ENCODE data around the gene SESN3. TPM values are rescaled to one million over a fixed set of nuclear protein-coding genes. Genes with fewer than 3 reads are reported as not detected.

Gene SESN3
- total RNA-seq, 1 experiment from 2014 or later, result 34.9 TPM

DNA sequence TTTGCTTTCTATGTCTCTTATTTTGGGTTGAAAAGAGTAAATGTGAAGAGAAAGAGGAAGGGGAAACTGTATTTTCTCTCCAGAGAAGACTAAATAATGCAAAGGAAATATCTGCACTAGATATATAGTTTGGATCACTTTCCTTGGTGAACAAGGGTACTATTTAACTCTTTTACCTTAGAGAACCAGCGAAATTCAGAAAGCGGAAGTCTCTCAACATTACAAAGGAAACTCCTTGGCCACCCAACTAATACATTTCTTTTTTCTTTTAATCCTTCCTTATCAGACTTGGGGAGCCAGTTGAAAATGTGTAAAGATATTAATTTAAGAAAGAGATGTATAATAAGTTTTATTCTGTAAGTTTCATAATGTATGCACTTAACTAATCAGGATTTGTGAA, 64.2 kb downstream of the SESN3 start:
- DNase-seq (ENCODE audit: low spot score) (no peak), ATAC-seq (no peak)
- no peak overlapping the region for H3K4me3 Mint-ChIP-seq
- H3K9me3 Mint-ChIP-seq, result no peaks in the 10 kb centered on the region
- no peak overlapping the region for H3K27ac Mint-ChIP-seq
- TF ChIP-seq, protein P1, sequence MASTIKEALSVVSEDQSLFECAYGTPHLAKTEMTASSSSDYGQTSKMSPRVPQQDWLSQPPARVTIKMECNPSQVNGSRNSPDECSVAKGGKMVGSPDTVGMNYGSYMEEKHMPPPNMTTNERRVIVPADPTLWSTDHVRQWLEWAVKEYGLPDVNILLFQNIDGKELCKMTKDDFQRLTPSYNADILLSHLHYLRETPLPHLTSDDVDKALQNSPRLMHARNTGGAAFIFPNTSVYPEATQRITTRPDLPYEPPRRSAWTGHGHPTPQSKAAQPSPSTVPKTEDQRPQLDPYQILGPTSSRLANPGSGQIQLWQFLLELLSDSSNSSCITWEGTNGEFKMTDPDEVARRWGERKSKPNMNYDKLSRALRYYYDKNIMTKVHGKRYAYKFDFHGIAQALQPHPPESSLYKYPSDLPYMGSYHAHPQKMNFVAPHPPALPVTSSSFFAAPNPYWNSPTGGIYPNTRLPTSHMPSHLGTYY (CRISPR knock-in tag; IDR thresholded peaks at IDR 0.05), result no peak
- TF ChIP-seq ATF3 (CRISPR knock-in tag; conservative IDR thresholded peaks at IDR 0.05), result no peak
- no peak for TF ChIP-seq E2F1 (CRISPR knock-in tag; IDR thresholded peaks at IDR 0.05)
- no peak for TF ChIP-seq TEAD1 (CRISPR knock-in tag; IDR thresholded peaks at IDR 0.05)
- no peak for TF ChIP-seq RELA (CRISPR knock-in tag; IDR thresholded peaks at IDR 0.05; ENCODE audit: borderline replicate concordance)
- TF ChIP-seq GRHL2 (CRISPR knock-in tag; IDR thresholded peaks at IDR 0.05; ENCODE audit: insufficient replicate concordance, severe bottlenecking), result no peak
- no peak for TF ChIP-seq ZNF232 (CRISPR knock-in tag; IDR thresholded peaks at IDR 0.05)
- TF ChIP-seq ATF2 (CRISPR knock-in tag; IDR thresholded peaks at IDR 0.05; ENCODE audit: borderline replicate concordance, low read depth), result no peak
- TF ChIP-seq SP1 (CRISPR knock-in tag; conservative IDR thresholded peaks at IDR 0.05), result no peak
- TF ChIP-seq ESRRA (CRISPR knock-in tag; IDR thresholded peaks at IDR 0.05; ENCODE audit: borderline replicate concordance), result no peak
- TF ChIP-seq JUN (CRISPR knock-in tag; IDR thresholded peaks at IDR 0.05), result no peak
- TF ChIP-seq ZNF138 (CRISPR knock-in tag; conservative IDR thresholded peaks at IDR 0.05), result no peak
- TF ChIP-seq ZNF671 (CRISPR knock-in tag; IDR thresholded peaks at IDR 0.05), result no peak
- TF ChIP-seq CTCF (IDR thresholded peaks at IDR 0.05), result no peak
- no peak for TF ChIP-seq ZNF219 (CRISPR knock-in tag; IDR thresholded peaks at IDR 0.05; ENCODE audit: borderline replicate concordance)
- no peak for TF ChIP-seq ZNF532 (CRISPR knock-in tag; IDR thresholded peaks at IDR 0.05; ENCODE audit: borderline replicate concordance)
- no peaks in the 10 kb centered on the region for H3K36me3 Mint-ChIP-seq
- ChIA-PET CTCF (interaction anchor here (0.6 kb wide), 1 partner anchor 15 kb away, joined by 5 read pairs; no protein-coding TSS in a partner anchor), POLR2A (no interaction called here)
- no peaks in the 10 kb centered on the region for H3K27me3 Mint-ChIP-seq (ENCODE audit: low read depth)
- peaks cover 30% of the 10 kb centered on the region for H3K4me1 Mint-ChIP-seq

Data from WTC11 (cell line).